GM21360 (cell line): ENCODE measurements around the gene PSMA7.

Experiments
- ATAC-seq: cut with Tn5 transposase; IDR thresholded peaks from one replicate; pipeline ENCODE4 v1.9.1; 2021; ENCODE audit warnings: mild to moderate bottlenecking, moderate library complexity; ENCODE audit not compliant: unreplicated experiment

Gene PSMA7

GRCh38 chr20:62096421-62097380 is 46.5 kb downstream of the PSMA7 start:
- no peak for ATAC-seq

GRCh38 chr20:62089393-62089792 is 53.8 kb downstream of the PSMA7 start:
- ATAC-seq: no peak

GRCh38 chr20:62088258-62089127 is 54.7 kb downstream of the PSMA7 start:
- ATAC-seq: no peak

GRCh38 chr20:62087632-62088031 is 55.6 kb downstream of the PSMA7 start:
- no peak for ATAC-seq

GRCh38 chr20:62087227-62087626 is 56.0 kb downstream of the PSMA7 start:
- ATAC-seq: no peak
